Measurements from ENCODE around the gene ING4. TPM values are rescaled to one million over a fixed set of nuclear protein-coding genes. Genes with fewer than 3 reads are reported as not detected.

ING4 gene
- total RNA-seq, 2 donors from 2014 or later: 23.0 to 25.9 TPM

DNA sequence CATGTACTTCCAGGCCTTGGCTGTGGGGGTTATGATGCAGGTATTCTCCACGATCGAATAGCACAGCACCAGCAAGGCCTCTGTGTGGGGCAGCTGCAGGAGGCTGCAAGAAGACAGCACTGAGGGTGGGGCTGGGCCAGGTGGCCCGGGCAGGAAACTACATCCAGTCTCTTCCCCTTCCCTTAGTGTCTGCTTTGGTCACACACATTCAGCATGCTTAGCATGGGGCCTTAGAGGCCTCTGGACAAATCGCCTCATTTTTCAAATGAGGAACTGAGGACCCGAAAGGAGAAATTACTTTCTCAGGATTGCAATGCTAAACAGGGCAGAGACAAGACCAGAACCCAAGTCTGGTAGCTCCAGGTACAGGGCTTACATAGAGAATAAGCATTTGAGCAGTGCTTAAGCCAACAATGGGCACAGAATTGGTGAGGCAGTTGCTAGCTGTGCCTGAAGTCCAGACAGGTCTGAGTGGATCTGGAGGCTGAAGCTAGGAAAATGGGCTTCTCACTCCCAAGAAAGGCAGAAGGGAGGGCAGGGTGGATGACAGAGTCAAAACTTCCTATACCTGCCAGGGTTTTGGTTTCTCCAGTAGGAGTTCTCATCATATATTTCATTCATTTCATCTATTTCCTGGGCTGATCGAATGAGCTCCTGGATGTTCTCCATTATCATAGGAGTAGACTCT, 19.2 kb downstream of the ING4 start:
- no peak for DNase-seq (ENCODE audit: low spot score)
- intact Hi-C loops (cut with DNase I): loop anchor here in 1 of 2 donors (10.0 kb wide), 1 partner anchor 79 kb away; the partner anchor contains the start of gene NOP2

DNA sequence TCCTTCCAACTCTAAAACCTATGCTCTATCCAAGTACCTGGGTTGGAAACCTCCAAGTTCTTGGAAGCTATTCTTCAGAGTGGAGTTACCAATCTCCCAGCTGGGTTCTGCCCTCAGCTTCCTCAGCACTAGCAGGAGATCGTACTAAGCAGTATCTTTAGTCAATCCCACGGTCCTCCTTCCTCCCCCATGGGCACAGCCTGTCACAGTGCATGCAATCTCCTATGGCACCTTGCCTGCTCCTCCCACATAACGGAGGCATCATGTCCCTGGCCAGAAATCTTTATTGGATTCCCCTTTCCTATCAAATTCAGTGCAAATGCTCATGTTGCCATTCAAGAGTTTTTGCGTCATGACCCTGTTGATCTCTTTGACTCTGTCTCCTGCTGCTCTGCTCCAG, 21.8 kb downstream of the ING4 start:
- intact Hi-C loops (cut with DNase I): loop anchor here in 1 of 2 donors (10.0 kb wide), 1 partner anchor 76 kb away; the partner anchor contains the start of gene NOP2
- no peak for DNase-seq (ENCODE audit: low spot score)

DNA sequence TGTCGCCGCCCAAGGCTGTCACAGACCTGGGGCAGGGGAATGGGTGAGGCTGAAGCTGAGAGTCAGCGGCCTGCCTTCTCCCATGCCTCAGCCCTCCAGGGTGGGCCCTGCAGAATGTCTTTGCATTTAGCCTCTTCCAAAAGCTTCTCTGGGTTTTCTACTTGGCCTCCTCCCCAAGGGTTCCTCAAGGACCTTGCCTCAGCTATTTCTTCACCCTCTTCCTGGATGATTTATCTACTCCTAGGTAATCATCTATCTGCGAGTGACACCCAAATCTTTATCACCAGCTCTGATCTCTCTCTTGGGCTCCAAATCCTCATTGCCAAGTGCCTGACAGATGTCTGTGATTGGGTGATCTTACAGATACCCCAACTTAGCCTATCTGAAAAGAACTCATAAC, 22.4 kb downstream of the ING4 start:
- intact Hi-C loops (cut with DNase I): loop anchor here in 1 of 2 donors (10.0 kb wide), 1 partner anchor 76 kb away; the partner anchor contains the start of gene NOP2
- DNase-seq (ENCODE audit: low spot score): no peak

DNA sequence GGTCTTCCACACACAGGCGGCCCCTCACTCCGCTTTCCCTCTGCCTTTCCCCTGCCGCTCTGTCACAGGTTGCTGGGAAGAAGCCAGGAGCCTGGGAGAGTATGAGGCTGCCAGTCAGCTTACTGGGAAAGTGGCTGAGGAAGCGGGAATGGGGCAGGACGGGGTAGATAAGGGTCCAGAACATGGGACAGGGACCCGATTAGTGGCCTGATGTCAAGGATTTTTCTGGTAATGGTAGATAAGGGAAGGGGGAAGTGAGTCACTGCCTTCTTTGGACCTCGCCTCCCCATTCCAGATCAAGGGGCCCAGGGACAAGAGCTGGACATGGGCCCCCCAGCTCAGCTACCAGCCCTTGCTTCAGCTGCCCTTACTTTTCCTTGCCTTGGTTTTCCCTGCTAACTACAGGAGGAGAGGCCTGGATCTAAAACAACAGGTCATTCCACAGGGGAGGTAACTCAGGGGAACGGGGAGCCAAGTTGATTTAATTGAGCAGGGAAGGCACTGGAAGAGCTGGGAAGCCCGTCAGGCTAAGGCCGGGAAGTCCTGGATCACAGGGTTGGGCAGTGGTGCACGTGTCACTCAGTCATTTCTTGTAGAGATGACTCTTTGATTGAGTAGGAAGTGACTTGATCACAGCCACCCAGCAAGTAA, 23.6 kb downstream of the ING4 start:
- no peak for DNase-seq (ENCODE audit: low spot score)
- intact Hi-C loops (cut with DNase I): no loop called here

DNA sequence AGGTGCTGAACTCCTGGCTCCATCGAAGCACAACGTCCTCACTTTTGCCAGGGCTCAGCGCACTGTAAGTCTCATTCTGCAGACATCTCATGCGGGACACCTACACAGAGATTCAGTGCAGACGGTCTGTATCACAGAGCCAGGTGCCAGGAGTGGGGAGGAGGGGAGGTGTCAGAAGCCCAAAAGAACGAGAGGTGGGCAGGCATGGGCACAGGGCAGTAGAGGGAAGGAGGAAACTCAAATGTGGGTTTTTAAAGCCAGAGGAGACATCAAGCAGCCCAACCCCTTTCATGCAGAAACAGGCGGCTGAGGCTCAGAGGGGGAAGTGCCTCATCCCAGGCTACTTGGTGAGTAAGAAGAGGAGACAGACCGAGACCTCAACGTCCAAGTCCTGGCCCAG, 24.6 kb downstream of the ING4 start:
- intact Hi-C loops (cut with DNase I): no loop called here
- no peak for DNase-seq (ENCODE audit: low spot score)

GRCh38 chr12:6635856-6636531, 26.9 kb downstream of the ING4 start, which contains the start of gene LPAR5:
Gene LPAR5, minus strand, starts transcription at chr12:6635959. Its CDS starts 14,711 bp downstream, at chr12:6621248.
- intact Hi-C loops (cut with DNase I): no loop called here
- no peak for DNase-seq (ENCODE audit: low spot score)

DNA sequence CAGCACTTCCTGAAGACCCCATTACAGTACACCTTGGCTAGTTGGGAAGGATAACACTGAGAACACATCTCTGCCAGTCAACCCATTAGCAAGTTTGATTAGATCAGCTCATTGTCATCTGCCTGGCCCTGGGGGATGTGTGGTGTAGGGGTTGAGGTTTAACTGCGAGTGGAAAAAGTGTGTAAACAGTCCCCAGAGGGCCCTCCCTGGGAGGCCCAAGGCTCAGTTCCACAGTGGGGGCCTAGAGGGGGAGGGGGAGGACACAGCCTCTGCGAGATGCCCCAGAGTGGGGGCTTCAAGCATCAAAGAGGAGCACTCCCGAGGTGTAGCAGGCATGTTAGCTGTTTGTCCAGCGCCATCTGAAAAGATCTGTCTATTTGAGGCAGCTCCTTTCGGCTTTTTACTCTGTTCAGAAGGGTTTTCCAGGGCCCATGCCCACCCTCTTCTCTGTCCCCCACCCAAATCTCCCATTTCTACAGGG, 27.5 kb downstream of the ING4 start:
- intact Hi-C loops (cut with DNase I): no loop called here
- DNase-seq (ENCODE audit: low spot score): no peak

GRCh38 chr12:6632026-6632983, 30.6 kb downstream of the ING4 start:
- no peak for DNase-seq (ENCODE audit: low spot score)
- intact Hi-C loops (cut with DNase I): no loop called here

GRCh38 chr12:6631549-6631961, 31.4 kb downstream of the ING4 start:
- intact Hi-C loops (cut with DNase I): no loop called here
- no peak for DNase-seq (ENCODE audit: low spot score)

- DNase-seq (ENCODE audit: low spot score): no peak
- intact Hi-C loops (cut with DNase I): no loop called here
These were observed 32.2 kb downstream of the ING4 start for GRCh38 chr12:6630736-6631135.

- intact Hi-C loops (cut with DNase I): no loop called here
- no peak for DNase-seq (ENCODE audit: low spot score)
These were observed 35.3 kb downstream of the ING4 start for GRCh38 chr12:6627616-6628015.

DNA sequence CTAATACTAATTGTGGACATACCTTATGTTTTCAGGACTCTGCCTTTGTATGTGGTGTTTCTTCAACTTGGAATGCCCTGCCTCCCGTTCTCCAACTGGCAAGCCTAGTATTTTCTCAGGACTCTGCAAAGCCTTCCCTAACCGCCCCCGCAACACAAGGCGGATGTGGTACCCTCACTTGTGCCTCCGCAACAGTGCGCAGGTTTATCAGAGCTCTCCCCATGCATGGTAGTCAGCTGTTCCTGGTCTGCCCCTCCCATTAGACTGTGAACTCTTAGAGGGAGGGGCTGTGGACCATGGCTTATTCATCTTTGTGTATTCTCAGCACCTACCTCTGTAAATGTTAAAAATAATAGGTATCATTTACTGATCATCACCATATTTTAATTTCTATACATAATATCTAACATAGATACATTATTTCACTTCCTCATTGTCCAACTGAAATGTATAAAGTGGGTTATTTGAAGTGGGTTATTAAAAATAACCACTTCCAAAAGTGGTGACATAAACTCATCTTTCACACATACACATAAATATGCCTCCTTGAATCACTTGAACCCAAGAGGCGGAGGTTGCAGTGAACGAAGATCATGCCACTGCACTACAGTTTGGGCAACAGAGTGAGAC, 36.1 kb downstream of the ING4 start:
- intact Hi-C loops (cut with DNase I): no loop called here
- DNase-seq (ENCODE audit: low spot score): no peak

DNA sequence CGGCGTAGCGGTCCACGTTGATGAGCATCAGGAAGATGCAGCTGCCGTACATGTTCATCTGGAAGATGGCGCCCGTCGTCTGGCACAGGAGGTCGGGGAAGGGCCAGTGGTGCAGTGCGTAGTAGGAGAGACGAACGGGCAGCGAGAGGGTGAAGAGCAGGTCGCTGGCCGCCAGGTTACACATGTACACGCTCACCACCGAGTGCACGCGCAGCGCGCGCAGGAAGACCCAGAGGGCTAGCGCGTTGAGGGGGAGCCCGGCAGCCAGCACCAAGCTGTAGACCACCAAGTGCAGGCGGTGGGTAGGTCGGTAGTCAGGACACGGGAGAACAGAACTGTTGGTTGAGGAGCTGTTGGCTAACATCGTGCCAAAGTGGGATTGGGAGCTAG, 42.0 kb downstream of the ING4 start:
- intact Hi-C loops (cut with DNase I): loop anchor here in 1 of 2 donors (5.0 kb wide), 1 partner anchor 156 kb away; no protein-coding TSS in a partner anchor
- DNase-seq (ENCODE audit: low spot score): no peak

GRCh38 chr12:6620137-6620884, 42.6 kb downstream of the ING4 start:
- intact Hi-C loops (cut with DNase I): loop anchor here in 1 of 2 donors (5.0 kb wide), 1 partner anchor 157 kb away; no protein-coding TSS in a partner anchor
- DNase-seq (ENCODE audit: low spot score): peak; percentile 87

DNA sequence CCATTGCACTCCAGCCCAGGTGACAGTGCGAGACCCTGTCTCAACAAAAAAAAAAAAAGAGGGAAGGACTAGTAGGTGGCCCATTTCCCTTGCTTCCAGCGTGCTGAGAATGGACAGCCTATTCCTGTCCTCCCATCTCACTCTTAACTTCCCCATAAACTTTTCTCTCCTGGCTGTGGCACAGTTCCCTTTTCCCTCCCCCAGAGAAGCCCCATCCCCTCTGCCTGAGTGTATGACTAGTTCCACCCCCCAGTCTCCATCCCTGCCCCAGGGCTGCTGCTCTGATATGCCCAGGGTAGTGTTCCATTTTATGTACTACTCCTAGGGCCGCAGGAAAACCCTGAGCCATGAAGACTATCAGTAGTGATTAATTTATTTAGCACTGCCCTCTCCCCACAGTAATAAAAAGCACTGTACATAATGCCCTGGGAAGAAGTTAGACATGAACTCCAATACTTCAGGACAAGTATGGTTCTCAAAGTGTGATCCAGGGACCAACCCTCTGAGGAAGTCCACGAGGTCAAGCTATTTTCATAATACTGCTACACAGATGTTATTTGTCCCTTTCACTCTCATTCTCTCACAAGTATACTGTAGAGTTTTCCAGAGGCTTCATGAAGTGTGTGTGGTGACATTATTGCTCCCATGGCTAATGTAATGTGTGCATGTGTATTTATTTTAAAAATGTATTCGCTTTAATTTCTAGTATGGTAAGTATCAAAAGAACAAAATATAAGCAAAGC, 44.3 kb downstream of the ING4 start:
- intact Hi-C loops (cut with DNase I): loop anchor here in 1 of 2 donors (5.0 kb wide), 1 partner anchor 49 kb away; no protein-coding TSS in a partner anchor
- no peak for DNase-seq (ENCODE audit: low spot score)

- no peak for DNase-seq (ENCODE audit: low spot score)
- intact Hi-C loops (cut with DNase I): loop anchor here in 1 of 2 donors (5.0 kb wide), 1 partner anchor 51 kb away; no protein-coding TSS in a partner anchor
These were observed 47.1 kb downstream of the ING4 start for GRCh38 chr12:6615802-6616201.
